ENCODE measurements around the gene CRACR2B. TPM values are rescaled to one million over a fixed set of nuclear protein-coding genes. Genes with fewer than 3 reads are reported as not detected.

Gene CRACR2B
- total and polyA plus RNA-seq, 2 of the 8 experiments (the other 6 are each of a cell fraction or from before 2014, with no cell fraction given): 18.2 to 26.4 TPM

GRCh38 chr11:824942-825341, 2.8 kb upstream of the CRACR2B start:
- ChIA-PET POLR2A (ENCODE audit: partially characterized antibody) (interaction anchor here (1.4 to 53.0 kb wide), 3 partner anchors 5 to 26 kb away, joined by 5 to 1917 read pairs (median 1917); partner anchors contain the start of genes CD151, CEND1, CRACR2B and PIDD1), CTCF (ENCODE audit: partially characterized antibody) (interaction anchor here (0.9 to 1.4 kb wide), 4 partner anchors 13 to 32 kb away, joined by 3 to 4 read pairs (median 4); no protein-coding TSS in a partner anchor)
- peaks cover 0 to 14% of the 10 kb centered on the region in 2 experiments for H4K20me1 ChIP-seq (replicated peaks in 1 of 2; ENCODE audit: control insufficient read depth in 1 of 2, insufficient read depth in 2 of 2, low read length in 2 of 2)
- no peak overlapping the region for H3K27ac ChIP-seq (ENCODE audit: low read depth, low read length)
- H2BK120ac ChIP-seq (replicated peaks; ENCODE audit: low read depth, low read length): no peak overlapping the region
- H2BK20ac ChIP-seq (ENCODE audit: low read length): no peak overlapping the region
- TF ChIP-seq JUN (IDR thresholded peaks at IDR 0.05; ENCODE audit: low read depth, low read length): no peak
- TF ChIP-seq ZNF274 (IDR thresholded peaks at IDR 0.05; ENCODE audit: borderline replicate concordance, extremely low read depth, low read length): no peak
- no peak for TF ChIP-seq YY1 (IDR thresholded peaks at IDR 0.05; ENCODE audit: low read depth, low read length)
- no peak for TF ChIP-seq CREB1 (IDR thresholded peaks at IDR 0.05)
- TF ChIP-seq EZH2 (IDR thresholded peaks at IDR 0.05; ENCODE audit: low read depth, low read length, severe bottlenecking): no peak
- TF ChIP-seq EP300 (IDR thresholded peaks at IDR 0.05; ENCODE audit: borderline replicate concordance in 1 of 2, low read depth in 2 of 2, low read length in 2 of 2): no peak
- TF ChIP-seq ASH2L (IDR thresholded peaks at IDR 0.05; ENCODE audit: low read length): no peak
- no peak overlapping the region for H2AK5ac ChIP-seq (ENCODE audit: low read depth, low read length)
- H3K14ac ChIP-seq (ENCODE audit: insufficient read length): no peak overlapping the region
- H2AFZ ChIP-seq (ENCODE audit: low read length): no peak overlapping the region
- peaks cover 8% of the 10 kb centered on the region for H3K79me1 ChIP-seq (ENCODE audit: low read depth, low read length)
- no peaks in the 10 kb centered on the region for H3K9me3 ChIP-seq (ENCODE audit: insufficient read depth in 2 of 2, low read depth in 1 of 2, low read length in 1 of 2)
- H3K56ac ChIP-seq (replicated peaks; ENCODE audit: insufficient read length, low read depth, low read length): no peak overlapping the region
- H4K5ac ChIP-seq (ENCODE audit: insufficient read length, low read depth, low read length): no peak overlapping the region
- H3K4me3 ChIP-seq (ENCODE audit: extremely low read depth in 1 of 4, insufficient read depth in 2 of 4, low read depth in 3 of 4, low read length in 4 of 4): no peak overlapping the region
- no peak overlapping the region for H2BK5ac ChIP-seq (ENCODE audit: low read depth, low read length)
- H2BK15ac ChIP-seq (ENCODE audit: low read length): no peak overlapping the region
- no peak overlapping the region for H2BK12ac ChIP-seq (ENCODE audit: low read depth, low read length)
- H3K27me3 ChIP-seq (replicated peaks in 1 of 4; ENCODE audit: control insufficient read depth in 3 of 4, extremely low read depth in 1 of 4, insufficient read depth in 3 of 4, low read length in 3 of 4): peaks cover 0 to 20% (median 11%) of the 10 kb centered on the region in 4 experiments; a peak in 5 of 7 replicates
- WGBS, 2 experiments (ENCODE audit: extremely low coverage in 1 of 2, insufficient coverage in 1 of 2, insufficient read length in 1 of 2, insufficient replicate concordance in 2 of 2, low coverage in 1 of 2, low lambda C conversion rate in 2 of 2, missing lambda C conversion rate in 1 of 2): 79% methylated on average over 10 of the region's 11 CpGs; no CpG with 5 or more reads in 1 of the 2 experiments
- H3K4ac ChIP-seq (replicated peaks; ENCODE audit: insufficient read length, low read depth, low read length): no peak overlapping the region
- no peak for FAIRE-seq
- H3K4me1 ChIP-seq (replicated peaks in 1 of 4; ENCODE audit: control insufficient read depth in 3 of 4, insufficient read depth in 4 of 4, low read length in 3 of 4): peaks cover 0 to 33% (median 26%) of the 10 kb centered on the region in 4 experiments; a peak in 6 of 7 replicates
- H3K23ac ChIP-seq (ENCODE audit: insufficient read length): no peak overlapping the region
- H4K91ac ChIP-seq (replicated peaks; ENCODE audit: insufficient read length, low read length): no peak overlapping the region
- H3K79me2 ChIP-seq (ENCODE audit: control insufficient read depth in 1 of 2, insufficient read depth in 2 of 2, low read length in 2 of 2): peaks cover 0 to 5% of the 10 kb centered on the region in 2 experiments; a peak in 1 of 4 replicates
- peaks cover 16% of the 10 kb centered on the region for H3K23me2 ChIP-seq (ENCODE audit: low read depth, low read length)
- no peak overlapping the region for H3K9ac ChIP-seq (replicated peaks in 1 of 4; ENCODE audit: extremely low read depth in 1 of 4, low read depth in 3 of 4, low read length in 3 of 4)
- no peak overlapping the region for H3K18ac ChIP-seq (ENCODE audit: extremely low read depth, low read length)
- no peak overlapping the region for H3K4me2 ChIP-seq (ENCODE audit: insufficient read depth in 1 of 2, low read depth in 2 of 2, low read length in 2 of 2)
- no peak overlapping the region for H4K8ac ChIP-seq (ENCODE audit: extremely low read depth, insufficient read depth, low read length)
- peaks cover 0 to 10% (median 1%) of the 10 kb centered on the region in 4 experiments; a peak in 1 of 8 replicates for H3K36me3 ChIP-seq (ENCODE audit: control insufficient read depth in 2 of 4, insufficient read depth in 4 of 4, low read length in 3 of 4)
- no peak for DNase-seq (ENCODE audit: low read depth in 1 of 2, low spot score in 2 of 2)

All from H1 (cell line).